Adrenal gland (tissue), 5 donors: Measurements from ENCODE around the gene KIF16B.

Source experiments
- CTCF ChIP-seq, 6 experiments: fragments of 450-650 bp in 4 of 6; fragments of 200-600 bp in 2 of 6; sonication (generic) in 1 of 6; IDR thresholded peaks; 1 replicate in 5 of 6; 2 replicates in 1 of 6; pipeline versions ENCODE4 v1.5.1 to v1.8.0; 2016 to 2021; ENCODE audit warnings: antibody characterized with exemption in 6 of 6, mild to moderate bottlenecking in 2 of 6, moderate library complexity in 1 of 6
- POLR2A ChIP-seq, 2 donors: fragments of 450-650 bp; IDR thresholded peaks; one replicate each; pipeline ENCODE4 v1.6.1; 2017; ENCODE audit warnings: antibody characterized with exemption in 2 of 2, mild to moderate bottlenecking in 2 of 2, moderate library complexity in 1 of 2
- donor health status: DM: no; HTN: no; CAD: no.

- TF ChIP-seq POLR2A (IDR thresholded peaks at IDR 0.05) (no peak), CTCF (IDR thresholded peaks at IDR 0.05) (no peak)
These were observed 185.6 kb downstream of the KIF16B start for GRCh38 chr20:16387666-16388065.
